Measurements from ENCODE around the gene GINS3. TPM values are rescaled to one million over a fixed set of nuclear protein-coding genes. Genes with fewer than 3 reads are reported as not detected.

Gene GINS3
- 2.9 and 13.4 TPM in 2 replicates for total RNA-seq

GRCh38 chr16:58392215-58393137 lies at the start of gene GINS3:
Gene GINS3, plus strand, starts transcription at chr16:58392471. Its CDS starts 131 bp downstream, at chr16:58392602.

Other genes starting within 250 kb of the GINS3 start
- gene CSNK2A2, start 194.4 kb upstream of the GINS3 start, total RNA-seq = 28.4 and 40.2 TPM in 2 replicates
- gene PRSS54, start 97.4 kb upstream of the GINS3 start, total RNA-seq = not detected in 2 replicates
- gene NDRG4, start 107.7 kb downstream of the GINS3 start, total RNA-seq = 23.5 and 28.0 TPM in 2 replicates
- 16.6 and 17.1 TPM in 2 replicates for gene SETD6, start 123.0 kb downstream of the GINS3 start, total RNA-seq
- 116 and 127 TPM in 2 replicates for gene CNOT1, start 237.4 kb downstream of the GINS3 start, total RNA-seq

All from mesangial cell (primary cell).